Suprapubic skin (tissue), 4 donors: ENCODE measurements around the gene THUMPD1. TPM values are rescaled to one million over a fixed set of nuclear protein-coding genes. Genes with fewer than 3 reads are reported as not detected.
"Not testable (repeated sequence)": the region's sequence is repeated elsewhere in the genome, so short reads cannot be mapped to it uniquely, and the experiment has no call there.

Experiments used
- DNase-seq, 2 donors: peaks; one replicate each; pipeline ENCODE4 v3.0.0-alpha.2; 2019; ENCODE audit warnings: low spot score in 2 of 2
- H3K27ac ChIP-seq: fragments of 200-600 bp; sonication (generic); one replicate; pipeline ENCODE4 v1.5.1; 2019
- H3K27me3 ChIP-seq: fragments of 200-600 bp; sonication (generic); one replicate; pipeline ENCODE4 v1.5.1; 2019
- H3K36me3 ChIP-seq: fragments of 200-600 bp; sonication (generic); one replicate; pipeline ENCODE4 v1.5.1; 2019
- H3K4me1 ChIP-seq: fragments of 200-600 bp; sonication (generic); one replicate; pipeline ENCODE4 v1.5.1; 2019
- H3K4me3 ChIP-seq: fragments of 200-600 bp; sonication (generic); one replicate; pipeline ENCODE4 v1.5.1; 2019; ENCODE audit warnings: mild to moderate bottlenecking
- H3K9me3 ChIP-seq: fragments of 200-600 bp; sonication (generic); one replicate; pipeline ENCODE4 v1.5.1; 2019
- CTCF ChIP-seq, 2 donors: fragments of 200-600 bp in 1 of 2; fragments of 450-650 bp in 1 of 2; sonication (generic) in 1 of 2; IDR thresholded peaks; one replicate each; pipeline ENCODE4 v1.5.1; 2016 to 2019; ENCODE audit warnings: antibody characterized with exemption in 2 of 2, mild to moderate bottlenecking in 1 of 2, moderate library complexity in 1 of 2
- EP300 ChIP-seq: sonication (generic); formaldehyde crosslinking; IDR thresholded peaks from one replicate; pipeline ENCODE4 v1.6.1; 2017; ENCODE audit warnings: antibody characterized with exemption
- POLR2A ChIP-seq, 2 donors: fragments of 450-650 bp; IDR thresholded peaks; one replicate each; pipeline ENCODE4 v1.6.1; 2017; ENCODE audit warnings: antibody characterized with exemption in 2 of 2, mild to moderate bottlenecking in 2 of 2, moderate library complexity in 2 of 2
- POLR2AphosphoS5 ChIP-seq, 3 donors: sonication (generic); formaldehyde crosslinking; IDR thresholded peaks; one replicate each; pipeline ENCODE4 v1.6.1; 2017; ENCODE audit warnings: antibody characterized with exemption in 3 of 3
- WGBS: methylation state at CpG from one replicate; pipeline ENCODE4 v1.1.5; 2018; 5-methylcytosine and 5-hydroxymethylcytosine counted together
- total RNA-seq, 4 donors: library from RNA; depleted of rRNA; stranded (reverse); fragments of >200 nt; gene quantifications; one replicate each; pipeline ENCODE4 v1.1.0, GENCODE V29; 2016

THUMPD1 gene
- total RNA-seq, 4 donors from 2014 or later, result 63.4 to 71.9 (median 64.1) TPM

GRCh38 chr16:20729141-20729540, 12.5 kb downstream of the THUMPD1 start:
- no peak for TF ChIP-seq POLR2AphosphoS5 (IDR thresholded peaks at IDR 0.05)
- no peak for TF ChIP-seq CTCF (IDR thresholded peaks at IDR 0.05)
- no peak for TF ChIP-seq POLR2A (IDR thresholded peaks at IDR 0.05)
- no peak for TF ChIP-seq EP300
- no peak overlapping the region for H3K4me3 ChIP-seq
- no peaks in the 10 kb centered on the region for H3K4me1 ChIP-seq
- no peaks in the 10 kb centered on the region for H3K9me3 ChIP-seq
- WGBS, result 81% methylated on average over 3 of the region's 3 CpGs
- DNase-seq, result no peak
- peaks cover 6% of the 10 kb centered on the region for H3K36me3 ChIP-seq
- H3K27ac ChIP-seq, result no peak overlapping the region
- H3K27me3 ChIP-seq, result no peaks in the 10 kb centered on the region

GRCh38 chr16:20727181-20727580, 14.4 kb downstream of the THUMPD1 start:
- whole genome bisulfite sequencing, result 80% methylated on average over 3 of the region's 3 CpGs
- Histone ChIP-seq H3K36me3 (peaks cover 6% of the 10 kb centered on the region), H3K4me1 (no peaks in the 10 kb centered on the region), H3K4me3 (no peak overlapping the region), H3K9me3 (no peaks in the 10 kb centered on the region), H3K27me3 (no peaks in the 10 kb centered on the region), H3K27ac (no peak overlapping the region)
- no peak for DNase-seq
- TF ChIP-seq POLR2AphosphoS5 (IDR thresholded peaks at IDR 0.05) (no peak), CTCF (IDR thresholded peaks at IDR 0.05) (no peak), EP300 (no peak), POLR2A (IDR thresholded peaks at IDR 0.05) (no peak)

GRCh38 chr16:20726661-20727060, 15.0 kb downstream of the THUMPD1 start:
- Histone ChIP-seq H3K36me3 (peaks cover 6% of the 10 kb centered on the region), H3K27ac (no peak overlapping the region), H3K4me3 (no peak overlapping the region), H3K4me1 (no peaks in the 10 kb centered on the region), H3K27me3 (no peaks in the 10 kb centered on the region), H3K9me3 (no peaks in the 10 kb centered on the region)
- no peak for TF ChIP-seq EP300
- TF ChIP-seq CTCF (IDR thresholded peaks at IDR 0.05), result no peak
- TF ChIP-seq POLR2AphosphoS5 (IDR thresholded peaks at IDR 0.05), result no peak
- no peak for TF ChIP-seq POLR2A (IDR thresholded peaks at IDR 0.05)
- DNase-seq, result no peak

GRCh38 chr16:20720251-20720650, 21.4 kb downstream of the THUMPD1 start:
- H3K4me1 ChIP-seq, result no peaks in the 10 kb centered on the region
- no peaks in the 10 kb centered on the region for H3K9me3 ChIP-seq
- 92% methylated on average over 4 of the region's 4 CpGs for WGBS

GRCh38 chr16:20717718-20718117, 23.9 kb downstream of the THUMPD1 start:
- not testable (repeated sequence) for H3K27me3 ChIP-seq, DNase-seq

More at GRCh38 chr16:20720251-20720650, 21.4 kb downstream of the THUMPD1 start:
- no peak for DNase-seq
- Histone ChIP-seq H3K27me3 (no peaks in the 10 kb centered on the region), H3K36me3 (no peaks in the 10 kb centered on the region), H3K4me3 (no peak overlapping the region), H3K27ac (no peak overlapping the region)
- no peak for TF ChIP-seq POLR2AphosphoS5 (IDR thresholded peaks at IDR 0.05)
- TF ChIP-seq POLR2A (IDR thresholded peaks at IDR 0.05), result no peak
- no peak for TF ChIP-seq EP300
- TF ChIP-seq CTCF (IDR thresholded peaks at IDR 0.05), result no peak

GRCh38 chr16:20711277-20711911, 30.2 kb downstream of the THUMPD1 start:
- H3K9me3 ChIP-seq, result no peaks in the 10 kb centered on the region
- no peaks in the 10 kb centered on the region for H3K36me3 ChIP-seq
- no peak for DNase-seq
- TF ChIP-seq EP300, result no peak
- no peak for TF ChIP-seq POLR2AphosphoS5 (IDR thresholded peaks at IDR 0.05)
- TF ChIP-seq POLR2A (IDR thresholded peaks at IDR 0.05), result no peak
- TF ChIP-seq CTCF (IDR thresholded peaks at IDR 0.05), result no peak
- H3K27me3 ChIP-seq, result no peaks in the 10 kb centered on the region
- 76% methylated on average over 7 of the region's 7 CpGs for WGBS
- no peaks in the 10 kb centered on the region for H3K4me1 ChIP-seq
- H3K27ac ChIP-seq, result no peak overlapping the region
- H3K4me3 ChIP-seq, result no peak overlapping the region

More at GRCh38 chr16:20717718-20718117, 23.9 kb downstream of the THUMPD1 start:
- not testable (repeated sequence) for H3K36me3 ChIP-seq, H3K9me3 ChIP-seq, H3K27ac ChIP-seq, H3K4me1 ChIP-seq, H3K4me3 ChIP-seq

- H3K4me1 ChIP-seq, H3K27me3 ChIP-seq, H3K27ac ChIP-seq, DNase-seq, H3K4me3 ChIP-seq, H3K9me3 ChIP-seq, H3K36me3 ChIP-seq: not testable (repeated sequence)
- WGBS, result 28% methylated on average over 3 of the region's 3 CpGs
Measured at GRCh38 chr16:20708129-20708528, 33.5 kb downstream of the THUMPD1 start.
